Measurements from ENCODE around the gene INVS. TPM values are rescaled to one million over a fixed set of nuclear protein-coding genes. Genes with fewer than 3 reads are reported as not detected.

INVS gene
- total RNA-seq, 1 donor from 2014 or later: 27.6 TPM

DNA sequence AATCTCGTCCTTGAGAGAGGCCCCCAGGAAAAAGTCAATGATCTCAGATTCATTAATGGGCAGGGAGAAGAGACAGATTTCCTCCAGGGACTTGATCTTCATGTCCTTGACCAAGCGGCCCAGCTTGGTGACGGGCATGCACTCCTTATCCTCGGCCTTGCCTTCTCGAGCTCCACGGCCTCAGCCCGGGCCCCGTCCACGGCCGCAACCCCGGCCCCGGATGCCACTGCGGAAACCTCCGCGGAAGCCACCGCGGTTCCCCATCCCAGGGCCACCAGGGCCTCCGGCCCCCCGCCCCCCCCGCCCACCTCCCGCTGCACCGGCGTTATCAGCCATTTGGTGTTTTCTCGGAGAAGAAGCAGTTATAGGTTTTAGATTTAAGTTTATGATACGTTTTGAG is 18.3 kb downstream of the INVS start:
- no peaks in the 10 kb centered on the region for H3K4me1 Mint-ChIP-seq
- TF ChIP-seq, protein P1, sequence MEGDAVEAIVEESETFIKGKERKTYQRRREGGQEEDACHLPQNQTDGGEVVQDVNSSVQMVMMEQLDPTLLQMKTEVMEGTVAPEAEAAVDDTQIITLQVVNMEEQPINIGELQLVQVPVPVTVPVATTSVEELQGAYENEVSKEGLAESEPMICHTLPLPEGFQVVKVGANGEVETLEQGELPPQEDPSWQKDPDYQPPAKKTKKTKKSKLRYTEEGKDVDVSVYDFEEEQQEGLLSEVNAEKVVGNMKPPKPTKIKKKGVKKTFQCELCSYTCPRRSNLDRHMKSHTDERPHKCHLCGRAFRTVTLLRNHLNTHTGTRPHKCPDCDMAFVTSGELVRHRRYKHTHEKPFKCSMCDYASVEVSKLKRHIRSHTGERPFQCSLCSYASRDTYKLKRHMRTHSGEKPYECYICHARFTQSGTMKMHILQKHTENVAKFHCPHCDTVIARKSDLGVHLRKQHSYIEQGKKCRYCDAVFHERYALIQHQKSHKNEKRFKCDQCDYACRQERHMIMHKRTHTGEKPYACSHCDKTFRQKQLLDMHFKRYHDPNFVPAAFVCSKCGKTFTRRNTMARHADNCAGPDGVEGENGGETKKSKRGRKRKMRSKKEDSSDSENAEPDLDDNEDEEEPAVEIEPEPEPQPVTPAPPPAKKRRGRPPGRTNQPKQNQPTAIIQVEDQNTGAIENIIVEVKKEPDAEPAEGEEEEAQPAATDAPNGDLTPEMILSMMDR (IDR thresholded peaks at IDR 0.05; ENCODE audit: unreplicated experiment): no peak
- no peak for DNase-seq (ENCODE audit: low spot score in 2 of 2, unreplicated experiment in 2 of 2)
- no peaks in the 10 kb centered on the region for H3K27me3 Mint-ChIP-seq (ENCODE audit: low read depth)
- H3K9me3 Mint-ChIP-seq: peaks cover 9% of the 10 kb centered on the region
- H3K27ac Mint-ChIP-seq: no peak overlapping the region
- H3K4me3 Mint-ChIP-seq: no peak overlapping the region
- peaks cover 35% of the 10 kb centered on the region for H3K36me3 Mint-ChIP-seq

DNA sequence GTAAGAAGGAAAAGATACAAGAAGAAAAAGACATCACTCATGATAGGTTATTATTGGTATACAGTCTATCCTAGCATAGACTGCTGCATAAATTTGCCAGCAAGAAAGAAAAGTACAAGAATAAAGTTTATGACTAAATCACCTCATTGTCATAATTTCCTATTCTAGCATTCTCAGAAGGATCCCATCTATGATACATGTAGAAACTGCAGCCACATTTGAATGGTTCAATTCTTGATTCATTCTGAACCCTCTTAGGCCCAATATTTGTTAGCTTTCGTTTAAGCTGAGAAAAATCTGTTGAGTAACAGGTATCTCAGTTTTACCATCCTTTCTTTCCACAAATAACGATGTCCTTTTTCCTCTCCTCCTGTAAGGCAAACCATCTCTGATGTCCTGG is 21.2 kb downstream of the INVS start:
- Mint-ChIP-seq H3K36me3 (peaks cover 36% of the 10 kb centered on the region), H3K4me1 (no peaks in the 10 kb centered on the region), H3K9me3 (peaks cover 9% of the 10 kb centered on the region), H3K4me3 (no peak overlapping the region), H3K27me3 (ENCODE audit: low read depth) (no peaks in the 10 kb centered on the region), H3K27ac (no peak overlapping the region)
- DNase-seq (ENCODE audit: low spot score in 2 of 2, unreplicated experiment in 2 of 2): no peak
- TF ChIP-seq, protein P1 (IDR thresholded peaks at IDR 0.05; ENCODE audit: unreplicated experiment): no peak

DNA sequence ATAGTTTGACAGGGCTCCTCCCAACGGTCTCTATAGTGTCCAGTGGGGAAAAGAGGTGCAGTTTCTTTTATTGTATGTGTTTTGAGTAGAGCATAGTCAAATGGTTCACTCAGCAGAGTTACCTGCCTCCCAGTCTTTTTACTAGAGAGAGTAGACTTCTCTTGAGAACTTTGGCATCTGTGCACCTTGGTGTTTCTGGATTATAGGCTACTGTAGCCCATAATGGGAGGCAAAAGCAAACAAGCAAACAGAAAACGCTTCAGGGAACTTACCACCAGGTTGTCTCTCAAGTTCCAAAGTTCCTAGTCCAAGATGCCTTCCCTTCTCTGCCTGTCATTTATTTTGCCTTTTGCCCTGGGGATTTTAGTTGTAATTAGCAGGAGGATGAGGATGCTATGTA is 26.2 kb downstream of the INVS start:
- no peak for DNase-seq (ENCODE audit: low spot score in 2 of 2, unreplicated experiment in 2 of 2)
- Mint-ChIP-seq H3K9me3 (peaks cover 9% of the 10 kb centered on the region), H3K4me3 (no peak overlapping the region), H3K4me1 (no peaks in the 10 kb centered on the region), H3K27me3 (ENCODE audit: low read depth) (no peaks in the 10 kb centered on the region), H3K36me3 (peaks cover 33% of the 10 kb centered on the region), H3K27ac (no peak overlapping the region)
- TF ChIP-seq, protein P1 (IDR thresholded peaks at IDR 0.05; ENCODE audit: unreplicated experiment): no peak

DNA sequence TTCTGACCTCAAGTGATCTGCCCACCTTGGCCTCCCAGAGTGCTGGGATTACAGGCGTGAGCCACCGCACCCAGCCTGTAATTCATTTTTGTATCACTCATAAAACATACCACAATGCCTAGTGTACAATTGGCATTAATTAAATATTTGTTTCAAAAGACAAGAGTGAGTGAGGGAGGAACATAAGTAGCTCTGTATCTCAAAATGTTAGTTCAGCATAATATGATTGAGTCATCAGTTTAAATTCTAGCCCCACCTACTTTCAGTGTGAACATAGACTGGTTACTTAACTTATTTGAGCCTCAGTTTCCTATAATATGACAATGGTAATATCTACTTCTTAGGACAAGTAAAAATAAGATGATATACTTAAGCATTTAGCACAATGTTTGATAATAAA is 26.9 kb downstream of the INVS start:
- Mint-ChIP-seq H3K4me1 (no peaks in the 10 kb centered on the region), H3K4me3 (no peak overlapping the region), H3K27ac (no peak overlapping the region), H3K27me3 (ENCODE audit: low read depth) (no peaks in the 10 kb centered on the region), H3K9me3 (peaks cover 9% of the 10 kb centered on the region), H3K36me3 (peaks cover 27% of the 10 kb centered on the region)
- no peak for DNase-seq (ENCODE audit: low spot score in 2 of 2, unreplicated experiment in 2 of 2)
- TF ChIP-seq, protein P1 (IDR thresholded peaks at IDR 0.05; ENCODE audit: unreplicated experiment): no peak

DNA sequence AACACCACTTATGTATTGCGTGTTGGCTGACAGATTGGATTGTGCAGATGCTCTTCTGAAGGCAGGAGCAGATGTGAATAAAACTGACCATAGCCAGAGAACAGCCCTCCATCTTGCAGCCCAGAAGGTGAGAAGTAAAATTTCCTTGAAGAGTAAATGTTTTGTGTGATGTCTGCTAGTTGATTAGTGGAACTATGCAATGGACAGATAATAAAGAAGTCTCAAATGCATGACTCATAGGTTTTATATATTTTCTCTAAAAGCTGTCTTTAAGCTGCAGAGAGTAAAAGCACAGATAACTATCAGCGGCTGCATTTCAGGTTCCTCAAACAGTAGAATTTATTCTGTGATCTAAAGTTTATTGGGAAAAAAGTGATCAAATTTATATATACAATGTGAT is 27.4 kb downstream of the INVS start:
- no peaks in the 10 kb centered on the region for H3K27me3 Mint-ChIP-seq (ENCODE audit: low read depth)
- H3K27ac Mint-ChIP-seq: no peak overlapping the region
- H3K9me3 Mint-ChIP-seq: peaks cover 8% of the 10 kb centered on the region
- H3K36me3 Mint-ChIP-seq: peaks cover 22% of the 10 kb centered on the region
- no peak for DNase-seq (ENCODE audit: low spot score in 2 of 2, unreplicated experiment in 2 of 2)
- H3K4me3 Mint-ChIP-seq: no peak overlapping the region
- TF ChIP-seq, protein P1 (IDR thresholded peaks at IDR 0.05; ENCODE audit: unreplicated experiment): no peak
- H3K4me1 Mint-ChIP-seq: no peaks in the 10 kb centered on the region

DNA sequence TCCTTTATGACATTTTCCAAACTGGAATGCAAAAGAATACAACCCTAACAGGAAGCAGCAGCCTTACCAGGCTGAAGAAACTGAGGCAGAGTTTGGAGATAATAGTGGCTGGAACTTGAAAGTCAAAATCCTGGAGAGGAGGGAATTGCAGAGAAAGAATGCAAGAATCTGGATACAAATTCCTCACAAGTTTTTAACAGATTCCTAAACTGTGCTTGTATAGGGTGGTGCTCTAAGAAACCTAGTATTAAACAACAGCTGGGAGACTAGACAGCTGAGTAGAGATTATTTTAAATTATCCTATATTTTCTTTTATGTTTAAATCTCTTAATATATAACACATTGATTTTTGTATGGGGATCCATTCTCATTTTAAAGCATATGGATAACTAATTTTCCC is 30.7 kb downstream of the INVS start:
- H3K4me3 Mint-ChIP-seq: no peak overlapping the region
- H3K36me3 Mint-ChIP-seq: peaks cover 30% of the 10 kb centered on the region
- peaks cover 11% of the 10 kb centered on the region for H3K9me3 Mint-ChIP-seq
- H3K27ac Mint-ChIP-seq: no peak overlapping the region
- no peaks in the 10 kb centered on the region for H3K27me3 Mint-ChIP-seq (ENCODE audit: low read depth)
- TF ChIP-seq, protein P1 (IDR thresholded peaks at IDR 0.05; ENCODE audit: unreplicated experiment): no peak
- no peaks in the 10 kb centered on the region for H3K4me1 Mint-ChIP-seq
- no peak for DNase-seq (ENCODE audit: low spot score in 2 of 2, unreplicated experiment in 2 of 2)

Data from mesothelial cell of epicardium (in vitro differentiated cells).